ENCODE results near the gene CLEC2L. TPM values are rescaled to one million over a fixed set of nuclear protein-coding genes. Genes with fewer than 3 reads are reported as not detected.
"Not testable (repeated sequence)": the region's sequence is repeated elsewhere in the genome, so short reads cannot be mapped to it uniquely, and the experiment has no call there.

Gene CLEC2L
- polyA plus RNA-seq, 3 donors = 0.22 TPM; not detected in 2

- H3K27ac ChIP-seq (ENCODE audit: low read depth, low read length) = no peak overlapping the region
- WGBS, 3 donors = 88 to 94% (median 91%) methylated on average over 28 of the region's 28 CpGs
Observed at GRCh38 chr7:139542308-139543151, 19.0 kb downstream of the CLEC2L start.

GRCh38 chr7:139543801-139544603 is 20.5 kb downstream of the CLEC2L start:
- no peak overlapping the region for H3K27ac ChIP-seq (ENCODE audit: low read depth, low read length)
- WGBS, 3 donors = 81 to 87% (median 81%) methylated on average over 18 of the region's 18 CpGs

GRCh38 chr7:139544645-139545044 is 21.2 kb downstream of the CLEC2L start:
- H3K27ac ChIP-seq (ENCODE audit: low read depth, low read length) = no peak overlapping the region
- 83 to 93% (median 92%) methylated on average over 11 of the region's 11 CpGs for WGBS, 3 donors

GRCh38 chr7:139548302-139549028 is 25.0 kb downstream of the CLEC2L start:
- H3K27ac ChIP-seq (ENCODE audit: low read depth, low read length) = no peak overlapping the region
- 84 to 90% (median 87%) methylated on average over 5 of the region's 5 CpGs for WGBS, 3 donors

GRCh38 chr7:139553991-139554700 is 30.7 kb downstream of the CLEC2L start:
- H3K27ac ChIP-seq (ENCODE audit: low read depth, low read length) = not testable (repeated sequence)
- 86 to 93% (median 92%) methylated on average over 8 of the region's 8 CpGs for WGBS, 3 donors

- WGBS, 3 donors = 69 to 77% (median 75%) methylated on average over 8 of the region's 8 CpGs
- H3K27ac ChIP-seq (ENCODE audit: low read depth, low read length) = no peak overlapping the region
Observed at GRCh38 chr7:139557857-139558581, 34.5 kb downstream of the CLEC2L start.

- H3K27ac ChIP-seq (ENCODE audit: low read depth, low read length) = no peak overlapping the region
- WGBS, 3 donors = 74 to 85% (median 80%) methylated on average over 18 of the region's 18 CpGs
Observed at GRCh38 chr7:139559364-139560105, 36.0 kb downstream of the CLEC2L start.

GRCh38 chr7:139560199-139560598 is 36.7 kb downstream of the CLEC2L start:
- H3K27ac ChIP-seq (ENCODE audit: low read depth, low read length) = no peak overlapping the region
- 79 to 93% (median 84%) methylated on average over 2 of the region's 2 CpGs for WGBS, 3 donors

GRCh38 chr7:139560678-139561077 is 37.2 kb downstream of the CLEC2L start:
- H3K27ac ChIP-seq (ENCODE audit: low read depth, low read length) = no peak overlapping the region
- 87 to 93% (median 93%) methylated on average over 11 of the region's 11 CpGs for WGBS, 3 donors

- 90 to 92% (median 90%) methylated on average over 12 of the region's 12 CpGs for WGBS, 3 donors
- no peak overlapping the region for H3K27ac ChIP-seq (ENCODE audit: low read depth, low read length)
Observed at GRCh38 chr7:139562491-139562890, 39.0 kb downstream of the CLEC2L start.

GRCh38 chr7:139562961-139563565 is 39.6 kb downstream of the CLEC2L start:
- 56 to 85% (median 60%) methylated on average over 13 of the region's 13 CpGs for WGBS, 3 donors
- no peak overlapping the region for H3K27ac ChIP-seq (ENCODE audit: low read depth, low read length)

- 89 to 96% (median 94%) methylated on average over 5 of the region's 5 CpGs for WGBS, 3 donors
- H3K27ac ChIP-seq (ENCODE audit: low read depth, low read length) = no peak overlapping the region
Observed at GRCh38 chr7:139563856-139564255, 40.4 kb downstream of the CLEC2L start.

GRCh38 chr7:139566075-139566474 is 42.6 kb downstream of the CLEC2L start:
- no peak overlapping the region for H3K27ac ChIP-seq (ENCODE audit: low read depth, low read length)
- WGBS, 3 donors = 90 to 96% (median 95%) methylated on average over 6 of the region's 6 CpGs

- WGBS, 3 donors = 88 to 94% (median 89%) methylated on average over 15 of the region's 15 CpGs
- no peak overlapping the region for H3K27ac ChIP-seq (ENCODE audit: low read depth, low read length)
Observed at GRCh38 chr7:139566736-139567646, 43.5 kb downstream of the CLEC2L start.

GRCh38 chr7:139567647-139568345 is 44.3 kb downstream of the CLEC2L start:
- 88 to 94% (median 89%) methylated on average over 14 of the region's 14 CpGs for WGBS, 3 donors
- no peak overlapping the region for H3K27ac ChIP-seq (ENCODE audit: low read depth, low read length)

All from adipose tissue (tissue), 3 donors.